A673 (cell line): Measurements from ENCODE around the gene NPLOC4.

Experiments
- EZH2 ChIP-seq: fragments of 200-600 bp; sonication (generic); IDR thresholded peaks from 2 replicates; pipeline ENCODE4 v1.6.1; 2017; ENCODE audit warnings: borderline replicate concordance, low read depth, mild to moderate bottlenecking, mixed read lengths, antibody characterized with exemption, low read length; ENCODE audit not compliant: poor library complexity, severe bottlenecking
- TF ChIP-seq, protein P1 (sequence below): fragments of 300-800, 200-600 bp; sonication (generic); conservative IDR thresholded peaks from 2 replicates; pipeline ENCODE4 v1.5.1; 2017; ENCODE audit warnings: low read depth, mild to moderate bottlenecking, antibody characterized with exemption, low read length, moderate library complexity, mixed read lengths

GRCh38 chr17:81508639-81509206, 128.2 kb downstream of the NPLOC4 start:
- TF ChIP-seq, protein P1, sequence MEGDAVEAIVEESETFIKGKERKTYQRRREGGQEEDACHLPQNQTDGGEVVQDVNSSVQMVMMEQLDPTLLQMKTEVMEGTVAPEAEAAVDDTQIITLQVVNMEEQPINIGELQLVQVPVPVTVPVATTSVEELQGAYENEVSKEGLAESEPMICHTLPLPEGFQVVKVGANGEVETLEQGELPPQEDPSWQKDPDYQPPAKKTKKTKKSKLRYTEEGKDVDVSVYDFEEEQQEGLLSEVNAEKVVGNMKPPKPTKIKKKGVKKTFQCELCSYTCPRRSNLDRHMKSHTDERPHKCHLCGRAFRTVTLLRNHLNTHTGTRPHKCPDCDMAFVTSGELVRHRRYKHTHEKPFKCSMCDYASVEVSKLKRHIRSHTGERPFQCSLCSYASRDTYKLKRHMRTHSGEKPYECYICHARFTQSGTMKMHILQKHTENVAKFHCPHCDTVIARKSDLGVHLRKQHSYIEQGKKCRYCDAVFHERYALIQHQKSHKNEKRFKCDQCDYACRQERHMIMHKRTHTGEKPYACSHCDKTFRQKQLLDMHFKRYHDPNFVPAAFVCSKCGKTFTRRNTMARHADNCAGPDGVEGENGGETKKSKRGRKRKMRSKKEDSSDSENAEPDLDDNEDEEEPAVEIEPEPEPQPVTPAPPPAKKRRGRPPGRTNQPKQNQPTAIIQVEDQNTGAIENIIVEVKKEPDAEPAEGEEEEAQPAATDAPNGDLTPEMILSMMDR: no peak
- no peak for TF ChIP-seq EZH2
